Astrocyte (in vitro differentiated cells and primary cell): ENCODE measurements around the gene PKNOX2. TPM values are rescaled to one million over a fixed set of nuclear protein-coding genes. Genes with fewer than 3 reads are reported as not detected.

Source experiments
- DNase-seq: peaks from one replicate; pipeline ENCODE4 v3.0.0-alpha.2; 2010; ENCODE audit warnings: low read depth
- FAIRE-seq: peaks from 2 replicates; lab custom pipeline; 2011; peaks lifted over from hg19 to GRCh38; lab: Jason Lieb, UNC
- H2AFZ ChIP-seq: 2 replicates; pipeline ENCODE4 v1.6.0; 2012; ENCODE audit warnings: low read depth, low read length, inconsistent platforms
- H3K27ac ChIP-seq: 2 replicates; pipeline ENCODE4 v1.5.1; 2011; ENCODE audit warnings: low read depth, low read length, inconsistent platforms
- H3K27me3 ChIP-seq: 2 replicates; pipeline ENCODE4 v1.6.0; 2011; ENCODE audit warnings: low read length, inconsistent platforms; ENCODE audit not compliant: insufficient read depth
- H3K36me3 ChIP-seq: 2 replicates; pipeline ENCODE4 v1.5.1; 2011; ENCODE audit warnings: low read length, inconsistent platforms; ENCODE audit not compliant: insufficient read depth
- H3K4me1 ChIP-seq: 2 replicates; pipeline ENCODE4 v1.5.1; 2011; ENCODE audit warnings: low read length, inconsistent platforms; ENCODE audit not compliant: insufficient read depth
- H3K4me2 ChIP-seq: 2 replicates; pipeline ENCODE4 v1.6.0; 2012; ENCODE audit warnings: low read length, inconsistent platforms
- H3K4me3 ChIP-seq: 2 replicates; pipeline ENCODE4 v1.5.1; 2011; ENCODE audit warnings: low read depth, mild to moderate bottlenecking, low read length, inconsistent platforms; ENCODE audit not compliant: insufficient read depth
- H3K79me2 ChIP-seq: 2 replicates; pipeline ENCODE4 v1.6.0; 2012; ENCODE audit warnings: mild to moderate bottlenecking, low read length, inconsistent platforms; ENCODE audit not compliant: insufficient read depth
- H3K9ac ChIP-seq: 2 replicates; pipeline ENCODE4 v1.6.0; 2012; ENCODE audit warnings: mild to moderate bottlenecking, low read length, inconsistent platforms
- H3K9me3 ChIP-seq: 2 replicates; pipeline ENCODE4 v1.5.1; 2012; ENCODE audit warnings: low read depth, mild to moderate bottlenecking, low read length, inconsistent platforms; ENCODE audit not compliant: insufficient read depth
- H4K20me1 ChIP-seq: 2 replicates; pipeline ENCODE4 v1.6.0; 2012; ENCODE audit warnings: low read length, inconsistent platforms; ENCODE audit not compliant: insufficient read depth
- H3K27ac Mint-ChIP-seq: one replicate; pipeline ENCODE4 v1.8.0; 2021; ENCODE audit warnings: mild to moderate bottlenecking, mixed read lengths; ENCODE audit not compliant: unreplicated experiment
- H3K27me3 Mint-ChIP-seq: one replicate; pipeline ENCODE4 v1.8.0; 2021; ENCODE audit warnings: low read depth, mixed read lengths; ENCODE audit not compliant: unreplicated experiment
- H3K36me3 Mint-ChIP-seq: one replicate; pipeline ENCODE4 v1.8.0; 2021; ENCODE audit warnings: low read depth, mixed read lengths; ENCODE audit not compliant: unreplicated experiment
- H3K4me1 Mint-ChIP-seq: one replicate; pipeline ENCODE4 v1.8.0; 2021; ENCODE audit warnings: low read depth, mixed read lengths; ENCODE audit not compliant: unreplicated experiment
- H3K4me3 Mint-ChIP-seq: one replicate; pipeline ENCODE4 v1.8.0; 2021; ENCODE audit warnings: mild to moderate bottlenecking, moderate library complexity, mixed read lengths; ENCODE audit not compliant: unreplicated experiment
- H3K9me3 Mint-ChIP-seq: one replicate; pipeline ENCODE4 v1.8.0; 2021; ENCODE audit warnings: mild to moderate bottlenecking, mixed read lengths; ENCODE audit not compliant: unreplicated experiment
- CTCF ChIP-seq: IDR thresholded peaks from 2 replicates; pipeline ENCODE4 v1.5.1; 2011; ENCODE audit warnings: low read depth, mild to moderate bottlenecking, inconsistent platforms, low read length, moderate library complexity; ENCODE audit not compliant: insufficient read depth
- EZH2 ChIP-seq: IDR thresholded peaks from 2 replicates; pipeline ENCODE4 v1.6.1; 2012; ENCODE audit warnings: mild to moderate bottlenecking, low read length, inconsistent platforms; ENCODE audit not compliant: insufficient read depth
- total RNA-seq: library from RNA; stranded (reverse); gene quantifications from 2 replicates; pipeline ENCODE4 v1.2.1, GENCODE V29; 2021

PKNOX2 gene
- total RNA-seq, 1 donor from 2014 or later: 53.4 TPM

- H3K27me3 ChIP-seq: no peaks in the 10 kb centered on the region
- no peak overlapping the region for H2AFZ ChIP-seq
- H4K20me1 ChIP-seq: no peaks in the 10 kb centered on the region
- H3K4me1 ChIP-seq: peaks cover 29% of the 10 kb centered on the region
- no peaks in the 10 kb centered on the region for H3K79me2 ChIP-seq
- no peak for DNase-seq
- FAIRE-seq: no peak
- H3K27ac Mint-ChIP-seq: peak overlapping the region; percentile 2
- H3K9ac ChIP-seq: no peak overlapping the region
- no peaks in the 10 kb centered on the region for H3K36me3 ChIP-seq
- no peak for TF ChIP-seq EZH2
- no peak for TF ChIP-seq CTCF
- H3K27ac ChIP-seq: no peak overlapping the region
- H3K27me3 Mint-ChIP-seq: no peaks in the 10 kb centered on the region
- H3K9me3 Mint-ChIP-seq: peaks cover 1% of the 10 kb centered on the region
- H3K4me3 Mint-ChIP-seq: peak overlapping the region; percentile 61
- peaks cover 54% of the 10 kb centered on the region for H3K4me1 Mint-ChIP-seq
- H3K36me3 Mint-ChIP-seq: peaks cover 28% of the 10 kb centered on the region
- H3K4me2 ChIP-seq: no peak overlapping the region
- H3K4me3 ChIP-seq: no peak overlapping the region
- H3K9me3 ChIP-seq: no peaks in the 10 kb centered on the region
These were observed 93.2 kb downstream of the PKNOX2 start for GRCh38 chr11:125257751-125258150.

- DNase-seq (no peak), FAIRE-seq (no peak)
- Histone ChIP-seq H3K9me3 (no peaks in the 10 kb centered on the region), H3K79me2 (no peaks in the 10 kb centered on the region), H4K20me1 (no peaks in the 10 kb centered on the region), H3K9ac (no peak overlapping the region), H3K4me3 (no peak overlapping the region), H3K4me2 (no peak overlapping the region), H3K36me3 (no peaks in the 10 kb centered on the region), H3K27ac (no peak overlapping the region), H3K27me3 (no peaks in the 10 kb centered on the region), H3K4me1 (peaks cover 34% of the 10 kb centered on the region), H2AFZ (no peak overlapping the region)
- TF ChIP-seq EZH2 (no peak), CTCF (no peak)
- Mint-ChIP-seq H3K4me1 (peaks cover 54% of the 10 kb centered on the region), H3K36me3 (peaks cover 28% of the 10 kb centered on the region), H3K27ac (peak overlapping the region; percentile 2), H3K27me3 (no peaks in the 10 kb centered on the region), H3K9me3 (peaks cover 1% of the 10 kb centered on the region), H3K4me3 (no peak overlapping the region)
These were observed 93.9 kb downstream of the PKNOX2 start for GRCh38 chr11:125258291-125259032.

GRCh38 chr11:125261588-125261987, 97.0 kb downstream of the PKNOX2 start:
- Mint-ChIP-seq H3K9me3 (peaks cover 1% of the 10 kb centered on the region), H3K36me3 (peaks cover 22% of the 10 kb centered on the region), H3K4me1 (peaks cover 69% of the 10 kb centered on the region), H3K4me3 (peak overlapping the region; percentile 51), H3K27ac (peak overlapping the region; percentile 100), H3K27me3 (no peaks in the 10 kb centered on the region)
- Histone ChIP-seq H3K4me1 (peaks cover 37% of the 10 kb centered on the region), H3K79me2 (no peaks in the 10 kb centered on the region), H4K20me1 (no peaks in the 10 kb centered on the region), H3K27me3 (no peaks in the 10 kb centered on the region), H3K9ac (peak overlapping the region; percentile 91), H3K27ac (peak overlapping the region; percentile 99), H3K9me3 (no peaks in the 10 kb centered on the region), H3K36me3 (no peaks in the 10 kb centered on the region), H3K4me3 (no peak overlapping the region), H3K4me2 (peak overlapping the region; percentile 79), H2AFZ (no peak overlapping the region)
- TF ChIP-seq EZH2 (no peak), CTCF (no peak)
- DNase-seq: no peak
- no peak for FAIRE-seq
